GM12878 (cell line): ENCODE measurements around the gene UBA7. TPM values are rescaled to one million over a fixed set of nuclear protein-coding genes. Genes with fewer than 3 reads are reported as not detected.

Experiments
- ATF3 ChIP-seq: IDR thresholded peaks from 2 replicates; pipeline ENCODE4 v1.6.1; 2011; ENCODE audit warnings: low read depth, mild to moderate bottlenecking, low read length, moderate library complexity, borderline replicate concordance; ENCODE audit errors: extremely low read depth
- CREM ChIP-seq: IDR thresholded peaks from 2 replicates; pipeline ENCODE4 v1.6.1; 2014; ENCODE audit warnings: antibody characterized with exemption, low read depth
- DPF2 ChIP-seq: fragments of 450-650 bp; IDR thresholded peaks from 2 replicates; pipeline ENCODE4 v1.6.1; 2017; ENCODE audit warnings: mild to moderate bottlenecking
- E2F8 ChIP-seq: fragments of 450-650 bp; IDR thresholded peaks from 2 replicates; pipeline ENCODE4 v1.6.1; 2018; ENCODE audit warnings: mild to moderate bottlenecking, low read depth, moderate library complexity; ENCODE audit not compliant: partially characterized antibody
- ESRRA ChIP-seq: IDR thresholded peaks from 2 replicates; pipeline ENCODE4 v1.6.1; 2012; ENCODE audit warnings: mild to moderate bottlenecking, low read length, improper control_type of control experiment
- EZH2 ChIP-seq: IDR thresholded peaks from 2 replicates; pipeline ENCODE4 v1.6.1; 2012; ENCODE audit warnings: low read depth, mild to moderate bottlenecking, control low read depth, inconsistent platforms, low read length, borderline replicate concordance; ENCODE audit not compliant: control insufficient read depth
- FOXM1 ChIP-seq: IDR thresholded peaks from 2 replicates; pipeline ENCODE4 v1.6.1; 2012; ENCODE audit warnings: low read depth, mild to moderate bottlenecking, inconsistent platforms, low read length, moderate library complexity
- GABPA ChIP-seq: IDR thresholded peaks from 2 replicates; pipeline ENCODE4 v1.6.1; 2014; ENCODE audit warnings: antibody characterized with exemption, low read depth, mild to moderate bottlenecking, inconsistent platforms
- HDAC2 ChIP-seq: fragments of 200-600 bp; sonication (generic); IDR thresholded peaks from 2 replicates; pipeline ENCODE4 v1.6.1; 2017
- IKZF1 ChIP-seq: fragments of 450-650 bp; conservative IDR thresholded peaks from 2 replicates; pipeline ENCODE4 v1.6.1; 2017; ENCODE audit warnings: antibody characterized with exemption, mild to moderate bottlenecking
- IKZF2 ChIP-seq, 2 experiments: fragments of 450-650 bp; IDR thresholded peaks; 2 replicates each; pipeline ENCODE4 v1.6.1; 2017; ENCODE audit warnings: mild to moderate bottlenecking in 2 of 2, moderate library complexity in 2 of 2
- MEF2A ChIP-seq: IDR thresholded peaks from 2 replicates; pipeline ENCODE4 v1.6.1; 2011; ENCODE audit warnings: low read depth, mild to moderate bottlenecking, low read length, moderate library complexity; ENCODE audit not compliant: insufficient read depth
- NBN ChIP-seq: fragments of 450-650 bp; IDR thresholded peaks from 2 replicates; pipeline ENCODE4 v1.6.1; 2016
- NFXL1 ChIP-seq: fragments of 450-650 bp; IDR thresholded peaks from 2 replicates; pipeline ENCODE4 v1.6.1; 2017; ENCODE audit warnings: antibody characterized with exemption, mild to moderate bottlenecking, borderline replicate concordance
- NR2C2 ChIP-seq: IDR thresholded peaks from 2 replicates; pipeline ENCODE4 v1.6.1; 2011; ENCODE audit warnings: borderline replicate concordance, low read depth; ENCODE audit not compliant: control insufficient read depth, insufficient read length
- NRF1 ChIP-seq: conservative IDR thresholded peaks from 2 replicates; pipeline ENCODE4 v1.6.1; 2011; ENCODE audit warnings: mild to moderate bottlenecking, low read depth, low read length, improper control_type of control experiment
- POU2F2 ChIP-seq: IDR thresholded peaks from 3 replicates; pipeline ENCODE4 v1.6.1; 2011; ENCODE audit warnings: low read depth, mild to moderate bottlenecking, low read length, borderline replicate concordance
- SMC3 ChIP-seq: IDR thresholded peaks from 2 replicates; pipeline ENCODE4 v1.6.1; 2011; ENCODE audit warnings: low read length, improper control_type of control experiment, borderline replicate concordance
- SRF ChIP-seq, 2 experiments: IDR thresholded peaks; 2 replicates each; pipeline ENCODE4 v1.6.1; 2011; ENCODE audit warnings: low read depth in 2 of 2, low read length in 2 of 2, mild to moderate bottlenecking in 1 of 2, moderate library complexity in 1 of 2
- STAT3 ChIP-seq: IDR thresholded peaks from 2 replicates; pipeline ENCODE4 v1.6.1; 2011; ENCODE audit warnings: low read depth, low read length, improper control_type of control experiment
- SUZ12 ChIP-seq: fragments of 200-600 bp; sonication (generic); IDR thresholded peaks from one replicate; pipeline ENCODE4 v1.6.1; 2018; ENCODE audit warnings: antibody characterized with exemption, mild to moderate bottlenecking; ENCODE audit not compliant: unreplicated experiment
- YY1 ChIP-seq: IDR thresholded peaks from 2 replicates; pipeline ENCODE4 v1.6.1; 2011; ENCODE audit warnings: low read depth, mild to moderate bottlenecking, low read length
- ZBTB11 ChIP-seq: fragments of 450-650 bp; formaldehyde crosslinking; IDR thresholded peaks from 2 replicates; pipeline ENCODE4 v1.5.0; 2022; ENCODE audit warnings: mild to moderate bottlenecking, missing genetic modification characterization
- polyA plus RNA-seq, 11 experiments: library from polyadenylated mRNA; depleted of rRNA in 4 of 11; unstranded in 6 of 11; stranded (reverse) in 5 of 11; fragments of >200 nt; fragmentation: Nextera tagmentation in 4 of 11; fragmentation: Illumina TruSeq in 1 of 11; extraction: Ambion mirVana in 4 of 11; extraction: Trizol in 1 of 11; gene quantifications; 1 replicate in 1 of 11; 2 replicates in 10 of 11; pipeline versions ENCODE4 v1.2.1 to v1.2.3, GENCODE V29; 2011 to 2016; ENCODE audit warnings: inconsistent platforms in 2 of 11, missing spikeins in 2 of 11, low read depth in 1 of 11
- total RNA-seq, 4 experiments: library from RNA; depleted of rRNA in 3 of 4; stranded (reverse); fragments of >200 nt in 3 of 4; fragmentation: Illumina TruSeq in 1 of 4; extraction: Trizol in 1 of 4; gene quantifications; 2 replicates each; pipeline versions ENCODE4 v1.2.1 to v1.2.3, GENCODE V29; 2013 to 2021
- TF ChIP-seq, protein P1 (sequence below): fragments of 450-650 bp; IDR thresholded peaks from 2 replicates; pipeline ENCODE4 v1.6.1; 2016; ENCODE audit warnings: mild to moderate bottlenecking

Gene UBA7
- total and polyA plus RNA-seq, 10 of the 15 experiments (the other 5 are each of a cell fraction or from before 2014, with no cell fraction given) = 11.8 to 116 (median 46.7) TPM

- TF ChIP-seq IKZF1 (peak; percentile 44; the same call in 1 of the 2 replicates), ESRRA (no peak), E2F8 (no peak), GABPA (no peak), NBN (0 out of 2 replicates have a peak, but pooled peaks have one; percentile 22), POU2F2 (peak; percentile 36; the same call in 1 of the 3 replicates), NRF1 (no peak), ZBTB11 (no peak), FOXM1 (no peak), SRF (IDR thresholded peaks at IDR 0.05; ENCODE audit: low read depth in 2 of 2, low read length in 2 of 2) (no peak), IKZF2 (IDR thresholded peaks at IDR 0.05) (peak; percentile 42 to 43; a peak in 2 of 4 replicates), EZH2 (no peak), SUZ12 (no peak), STAT3 (no peak), NFXL1 (no peak), SMC3 (no peak), ATF3 (no peak), DPF2 (0 out of 2 replicates have a peak, but pooled peaks have one; percentile 21), CREM (no peak), YY1 (peak; percentile 55), NR2C2 (no peak), MEF2A (no peak), HDAC2 (no peak)
- TF ChIP-seq, protein P1, sequence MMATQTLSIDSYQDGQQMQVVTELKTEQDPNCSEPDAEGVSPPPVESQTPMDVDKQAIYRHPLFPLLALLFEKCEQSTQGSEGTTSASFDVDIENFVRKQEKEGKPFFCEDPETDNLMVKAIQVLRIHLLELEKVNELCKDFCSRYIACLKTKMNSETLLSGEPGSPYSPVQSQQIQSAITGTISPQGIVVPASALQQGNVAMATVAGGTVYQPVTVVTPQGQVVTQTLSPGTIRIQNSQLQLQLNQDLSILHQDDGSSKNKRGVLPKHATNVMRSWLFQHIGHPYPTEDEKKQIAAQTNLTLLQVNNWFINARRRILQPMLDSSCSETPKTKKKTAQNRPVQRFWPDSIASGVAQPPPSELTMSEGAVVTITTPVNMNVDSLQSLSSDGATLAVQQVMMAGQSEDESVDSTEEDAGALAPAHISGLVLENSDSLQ = no peak
Observed at GRCh38 chr3:49813497-49814174, at the start of gene UBA7 (continued).
